HG03039 (cell line): ENCODE results near the gene SHH.

Experiments
- ATAC-seq: cut with Tn5 transposase; IDR thresholded peaks from one replicate; pipeline ENCODE4 v1.9.1; 2021; ENCODE audit warnings: mild to moderate bottlenecking, moderate library complexity; ENCODE audit not compliant: unreplicated experiment

The SHH gene

GRCh38 chr7:155794196-155794595 is 18.1 kb downstream of the SHH start:
- no peak for ATAC-seq

GRCh38 chr7:155793720-155794119 is 18.5 kb downstream of the SHH start:
- no peak for ATAC-seq

- no peak for ATAC-seq
Observed at GRCh38 chr7:155792999-155793560, 19.2 kb downstream of the SHH start.

- no peak for ATAC-seq
Observed at GRCh38 chr7:155792315-155792960, 19.8 kb downstream of the SHH start.

GRCh38 chr7:155791836-155792235 is 20.4 kb downstream of the SHH start:
- no peak for ATAC-seq

- ATAC-seq, result no peak
Observed at GRCh38 chr7:155791214-155791737, 21.0 kb downstream of the SHH start.

GRCh38 chr7:155790666-155791065 is 21.6 kb downstream of the SHH start:
- no peak for ATAC-seq

- no peak for ATAC-seq
Observed at GRCh38 chr7:155789001-155789725, 23.1 kb downstream of the SHH start.

GRCh38 chr7:155788616-155789000 is 23.7 kb downstream of the SHH start:
- ATAC-seq, result no peak

GRCh38 chr7:155787171-155787851 is 25.0 kb downstream of the SHH start:
- no peak for ATAC-seq

GRCh38 chr7:155786491-155786890 is 25.8 kb downstream of the SHH start:
- no peak for ATAC-seq

GRCh38 chr7:155785536-155785935 is 26.7 kb downstream of the SHH start:
- no peak for ATAC-seq

- no peak for ATAC-seq
Observed at GRCh38 chr7:155782466-155782865, 29.8 kb downstream of the SHH start.

GRCh38 chr7:155781433-155781832 is 30.8 kb downstream of the SHH start:
- ATAC-seq, result no peak

- ATAC-seq, result no peak
Observed at GRCh38 chr7:155780884-155781283, 31.4 kb downstream of the SHH start.

- ATAC-seq, result no peak
Observed at GRCh38 chr7:155778349-155778748, 33.9 kb downstream of the SHH start.

- ATAC-seq, result no peak
Observed at GRCh38 chr7:155776606-155777005, 35.7 kb downstream of the SHH start.

GRCh38 chr7:155775691-155776090 is 36.6 kb downstream of the SHH start:
- ATAC-seq, result no peak

- no peak for ATAC-seq
Observed at GRCh38 chr7:155774947-155775346, 37.3 kb downstream of the SHH start.

- no peak for ATAC-seq
Observed at GRCh38 chr7:155773531-155773930, 38.7 kb downstream of the SHH start.

GRCh38 chr7:155770241-155770640 is 42.0 kb downstream of the SHH start:
- no peak for ATAC-seq

- ATAC-seq, result no peak
Observed at GRCh38 chr7:155769701-155770100, 42.6 kb downstream of the SHH start.
